Astrocyte (in vitro differentiated cells and primary cell): Measurements from ENCODE around the gene AP5M1.

ENCODE experiments used
- EZH2 ChIP-seq: IDR thresholded peaks from 2 replicates; pipeline ENCODE4 v1.6.1; 2012; ENCODE audit warnings: mild to moderate bottlenecking, low read length, inconsistent platforms; ENCODE audit not compliant: insufficient read depth
- TF ChIP-seq, protein P1 (sequence below): IDR thresholded peaks from 2 replicates; pipeline ENCODE4 v1.5.1; 2011; ENCODE audit warnings: low read depth, mild to moderate bottlenecking, inconsistent platforms, low read length, moderate library complexity; ENCODE audit not compliant: insufficient read depth

- TF ChIP-seq, protein P1, sequence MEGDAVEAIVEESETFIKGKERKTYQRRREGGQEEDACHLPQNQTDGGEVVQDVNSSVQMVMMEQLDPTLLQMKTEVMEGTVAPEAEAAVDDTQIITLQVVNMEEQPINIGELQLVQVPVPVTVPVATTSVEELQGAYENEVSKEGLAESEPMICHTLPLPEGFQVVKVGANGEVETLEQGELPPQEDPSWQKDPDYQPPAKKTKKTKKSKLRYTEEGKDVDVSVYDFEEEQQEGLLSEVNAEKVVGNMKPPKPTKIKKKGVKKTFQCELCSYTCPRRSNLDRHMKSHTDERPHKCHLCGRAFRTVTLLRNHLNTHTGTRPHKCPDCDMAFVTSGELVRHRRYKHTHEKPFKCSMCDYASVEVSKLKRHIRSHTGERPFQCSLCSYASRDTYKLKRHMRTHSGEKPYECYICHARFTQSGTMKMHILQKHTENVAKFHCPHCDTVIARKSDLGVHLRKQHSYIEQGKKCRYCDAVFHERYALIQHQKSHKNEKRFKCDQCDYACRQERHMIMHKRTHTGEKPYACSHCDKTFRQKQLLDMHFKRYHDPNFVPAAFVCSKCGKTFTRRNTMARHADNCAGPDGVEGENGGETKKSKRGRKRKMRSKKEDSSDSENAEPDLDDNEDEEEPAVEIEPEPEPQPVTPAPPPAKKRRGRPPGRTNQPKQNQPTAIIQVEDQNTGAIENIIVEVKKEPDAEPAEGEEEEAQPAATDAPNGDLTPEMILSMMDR, result no peak
- no peak for TF ChIP-seq EZH2
Observed at GRCh38 chr14:57319636-57320192, 50.9 kb downstream of the AP5M1 start.
